Hematopoietic multipotent progenitor cell treated with erythropoietin and hydrocortisone succinate and interleukin-3 and kit ligand, for 8 days (in vitro differentiated cells): ENCODE measurements around the gene FAM111A.
"Not testable (repeated sequence)": the region's sequence is repeated elsewhere in the genome, so short reads cannot be mapped to it uniquely, and the experiment has no call there.

Source experiments
- DNase-seq: peaks from one replicate; pipeline ENCODE4 v3.0.0-alpha.2; 2015

FAM111A gene

GRCh38 chr11:59142530-59143507 lies at the start of gene FAM111A:
FAM111A (plus strand) TSS chr11:59142856; CDS start chr11:59148873, 6,017 bp downstream.
- DNase-seq: peak; percentile 85

GRCh38 chr11:59093576-59093975 lies 49.1 kb upstream of the FAM111A start:
- DNase-seq: not testable (repeated sequence)

- DNase-seq: not testable (repeated sequence)
Measured at GRCh38 chr11:59095225-59095624, 47.4 kb upstream of the FAM111A start.

GRCh38 chr11:59095972-59096575 lies 46.6 kb upstream of the FAM111A start:
- DNase-seq: not testable (repeated sequence)

GRCh38 chr11:59097113-59097708 lies 45.4 kb upstream of the FAM111A start:
- DNase-seq: peak; percentile 80

- not testable (repeated sequence) for DNase-seq
Measured at GRCh38 chr11:59097938-59098337, 44.7 kb upstream of the FAM111A start.

GRCh38 chr11:59102259-59102765 lies 40.3 kb upstream of the FAM111A start:
- peak; percentile 78 for DNase-seq

- peak; percentile 83 for DNase-seq
Measured at GRCh38 chr11:59106363-59107336, 36.0 kb upstream of the FAM111A start, which contains the start of gene FAM111B. FAM111B (plus strand) TSS chr11:59107237; CDS start chr11:59109626, 2,389 bp downstream.

- DNase-seq: not testable (repeated sequence)
Measured at GRCh38 chr11:59107721-59108120, 34.9 kb upstream of the FAM111A start.

- no peak for DNase-seq
Measured at GRCh38 chr11:59112494-59112893, 30.2 kb upstream of the FAM111A start.

GRCh38 chr11:59114344-59114743 lies 28.3 kb upstream of the FAM111A start:
- no peak for DNase-seq

GRCh38 chr11:59115553-59115952 lies 27.1 kb upstream of the FAM111A start:
- no peak for DNase-seq

- DNase-seq: no peak
Measured at GRCh38 chr11:59117774-59118173, 24.9 kb upstream of the FAM111A start.

- DNase-seq: no peak
Measured at GRCh38 chr11:59119826-59120225, 22.8 kb upstream of the FAM111A start.

GRCh38 chr11:59135648-59136461 lies 6.8 kb upstream of the FAM111A start:
- DNase-seq: peak; percentile 81

- peak; percentile 62 for DNase-seq
Measured at GRCh38 chr11:59136551-59136950, 6.1 kb upstream of the FAM111A start.

- no peak for DNase-seq
Measured at GRCh38 chr11:59137190-59137589, 5.5 kb upstream of the FAM111A start.

- DNase-seq: no peak
Measured at GRCh38 chr11:59138643-59139042, 4.0 kb upstream of the FAM111A start.

GRCh38 chr11:59141191-59141590 lies 1.5 kb upstream of the FAM111A start:
- no peak for DNase-seq

- DNase-seq: no peak
Measured at GRCh38 chr11:59141673-59142460, 789 bp upstream of the FAM111A start.
